Thoracic aorta (tissue), 2 donors: ENCODE data around the gene DDI2. TPM values are rescaled to one million over a fixed set of nuclear protein-coding genes. Genes with fewer than 3 reads are reported as not detected.

Experiments used
- ATAC-seq: fragments of 150-250 bp; one replicate; pipeline ENCODE4 v1.8.0; 2017; ENCODE audit warnings: low read depth; ENCODE audit not compliant: insufficient number of reproducible peaks, low FRiP score
- DNase-seq: peaks from one replicate; pipeline ENCODE4 v3.0.0-alpha.2; 2020; ENCODE audit warnings: low spot score
- H3K27ac ChIP-seq, 2 donors: fragments of 200-600 bp; sonication (generic); 1 replicate in 1 of 2; 2 replicates in 1 of 2; pipeline ENCODE4 v1.5.1; 2016; ENCODE audit warnings: mild to moderate bottlenecking in 2 of 2, moderate library complexity in 2 of 2
- H3K27me3 ChIP-seq: fragments of 200-600 bp; sonication (generic); replicated peaks from 2 replicates; pipeline ENCODE4 v1.6.0; 2016; ENCODE audit warnings: mild to moderate bottlenecking; ENCODE audit not compliant: insufficient read depth
- H3K36me3 ChIP-seq: fragments of 200-600 bp; sonication (generic); one replicate; pipeline ENCODE4 v1.5.1; 2016
- H3K4me1 ChIP-seq, 2 donors: fragments of 200-600 bp; sonication (generic); 1 replicate in 1 of 2; 2 replicates in 1 of 2; pipeline versions ENCODE4 v1.5.1 to v1.6.0; 2016; ENCODE audit warnings: low read depth in 2 of 2, mild to moderate bottlenecking in 1 of 2; ENCODE audit not compliant: control insufficient read depth in 1 of 2
- H3K4me3 ChIP-seq: fragments of 200-600 bp; sonication (generic); 2 replicates; pipeline ENCODE4 v1.5.1; 2016; ENCODE audit warnings: mild to moderate bottlenecking
- H3K9me3 ChIP-seq: fragments of 200-600 bp; sonication (generic); 2 replicates; pipeline ENCODE4 v1.5.1; 2016
- CTCF ChIP-seq: fragments of 200-600 bp; sonication (generic); IDR thresholded peaks from one replicate; pipeline ENCODE4 v1.5.1; 2019; ENCODE audit warnings: antibody characterized with exemption
- total RNA-seq, 2 donors: library from RNA; depleted of rRNA; stranded (reverse); fragments of >200 nt; gene quantifications; one replicate each; pipeline versions ENCODE4 v1.1.0 to v1.2.3, GENCODE V29; 2016

Gene DDI2
- total RNA-seq, 2 donors from 2014 or later = 19.6 to 37.5 TPM

- Histone ChIP-seq H3K9me3 (no peaks in the 10 kb centered on the region), H3K36me3 (no peaks in the 10 kb centered on the region), H3K4me1 (peaks cover 5 to 13% of the 10 kb centered on the region in 2 donors), H3K27ac (no peak overlapping the region), H3K27me3 (no peaks in the 10 kb centered on the region), H3K4me3 (no peak overlapping the region)
- DNase-seq (no peak), ATAC-seq (no peak)
- no peak for TF ChIP-seq CTCF
These were observed 34.1 kb upstream of the DDI2 start for GRCh38 chr1:15583016-15583706.

- no peaks in the 10 kb centered on the region for H3K27me3 ChIP-seq
- H3K4me3 ChIP-seq = peak within 1 kb of the TSS; percentile 68
- H3K36me3 ChIP-seq = no peaks in the 10 kb centered on the region
- ATAC-seq = no peak
- DNase-seq = no peak
- peaks cover 5 to 13% of the 10 kb centered on the region in 2 donors for H3K4me1 ChIP-seq
- H3K9me3 ChIP-seq = no peaks in the 10 kb centered on the region
- no peak within 1 kb of the TSS for H3K27ac ChIP-seq
- TF ChIP-seq CTCF = peak; percentile 18
These were observed 32.5 kb upstream of the DDI2 start, which contains the start of gene AGMAT for GRCh38 chr1:15584489-15585363. TSS of gene AGMAT (minus strand) at chr1:15585051. CDS start at chr1:15584967, 84 bp downstream.

- Histone ChIP-seq H3K27ac (no peak overlapping the region), H3K27me3 (no peaks in the 10 kb centered on the region), H3K4me1 (no peaks in the 10 kb centered on the region), H3K36me3 (no peaks in the 10 kb centered on the region), H3K4me3 (no peak overlapping the region), H3K9me3 (no peaks in the 10 kb centered on the region)
- DNase-seq (no peak), ATAC-seq (no peak)
- TF ChIP-seq CTCF = no peak
These were observed 25.0 kb upstream of the DDI2 start for GRCh38 chr1:15592285-15592684.

- DNase-seq (no peak), ATAC-seq (no peak)
- no peaks in the 10 kb centered on the region for H3K9me3 ChIP-seq
- no peaks in the 10 kb centered on the region for H3K4me1 ChIP-seq
- no peaks in the 10 kb centered on the region for H3K36me3 ChIP-seq
- H3K27ac ChIP-seq = no peak overlapping the region
- H3K4me3 ChIP-seq = no peak overlapping the region
- H3K27me3 ChIP-seq = no peaks in the 10 kb centered on the region
- no peak for TF ChIP-seq CTCF
These were observed 21.2 kb upstream of the DDI2 start for GRCh38 chr1:15595809-15596617.

GRCh38 chr1:15598436-15598835 lies 18.8 kb upstream of the DDI2 start:
- H3K4me1 ChIP-seq = peaks cover 0 to 10% of the 10 kb centered on the region in 2 donors
- TF ChIP-seq CTCF = no peak
- no peaks in the 10 kb centered on the region for H3K27me3 ChIP-seq
- no peak overlapping the region for H3K27ac ChIP-seq
- ATAC-seq = no peak
- no peak for DNase-seq
- H3K9me3 ChIP-seq = no peaks in the 10 kb centered on the region
- no peaks in the 10 kb centered on the region for H3K36me3 ChIP-seq
- H3K4me3 ChIP-seq = no peak overlapping the region
